ENCODE results near the gene RHCG.

DNA sequence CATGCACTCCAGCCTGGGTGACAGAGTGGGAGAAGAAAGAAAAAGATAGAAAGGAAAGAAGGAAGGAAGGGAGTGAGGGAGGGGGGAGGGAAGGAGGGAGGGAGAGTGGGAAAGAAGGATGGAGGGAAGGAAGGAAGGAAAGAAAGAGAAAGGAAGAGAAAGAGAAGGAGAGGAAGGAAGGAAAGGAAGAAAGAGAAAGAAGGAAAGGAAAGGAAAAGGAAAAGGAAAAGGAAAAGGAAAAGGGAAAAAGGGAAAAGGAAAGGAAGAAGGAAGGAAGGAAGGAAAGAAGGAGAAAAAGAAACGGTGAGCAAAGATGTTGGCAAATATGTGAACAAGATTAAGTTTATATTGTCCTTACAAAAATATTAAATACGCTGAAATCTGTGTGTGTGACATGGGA lies 42.6 kb upstream of the RHCG start:
- TF ChIP-seq, protein P1, sequence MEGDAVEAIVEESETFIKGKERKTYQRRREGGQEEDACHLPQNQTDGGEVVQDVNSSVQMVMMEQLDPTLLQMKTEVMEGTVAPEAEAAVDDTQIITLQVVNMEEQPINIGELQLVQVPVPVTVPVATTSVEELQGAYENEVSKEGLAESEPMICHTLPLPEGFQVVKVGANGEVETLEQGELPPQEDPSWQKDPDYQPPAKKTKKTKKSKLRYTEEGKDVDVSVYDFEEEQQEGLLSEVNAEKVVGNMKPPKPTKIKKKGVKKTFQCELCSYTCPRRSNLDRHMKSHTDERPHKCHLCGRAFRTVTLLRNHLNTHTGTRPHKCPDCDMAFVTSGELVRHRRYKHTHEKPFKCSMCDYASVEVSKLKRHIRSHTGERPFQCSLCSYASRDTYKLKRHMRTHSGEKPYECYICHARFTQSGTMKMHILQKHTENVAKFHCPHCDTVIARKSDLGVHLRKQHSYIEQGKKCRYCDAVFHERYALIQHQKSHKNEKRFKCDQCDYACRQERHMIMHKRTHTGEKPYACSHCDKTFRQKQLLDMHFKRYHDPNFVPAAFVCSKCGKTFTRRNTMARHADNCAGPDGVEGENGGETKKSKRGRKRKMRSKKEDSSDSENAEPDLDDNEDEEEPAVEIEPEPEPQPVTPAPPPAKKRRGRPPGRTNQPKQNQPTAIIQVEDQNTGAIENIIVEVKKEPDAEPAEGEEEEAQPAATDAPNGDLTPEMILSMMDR (conservative IDR thresholded peaks at IDR 0.05 in 1 of 2, IDR thresholded peaks at IDR 0.05 in 1 of 2; ENCODE audit: extremely low read depth in 1 of 2, insufficient read depth in 1 of 2, low read depth in 1 of 2, low read length in 2 of 2): no peak
- TF ChIP-seq EZH2 (IDR thresholded peaks at IDR 0.05; ENCODE audit: borderline replicate concordance, low read length): no peak

All from mammary epithelial cell (primary cell).